HepG2 (cell line): ENCODE data around the gene PPIL3. TPM values are rescaled to one million over a fixed set of nuclear protein-coding genes. Genes with fewer than 3 reads are reported as not detected.

Experiments
- AGO1 ChIP-seq: fragments of 200-400 bp; formaldehyde crosslinking; IDR thresholded peaks from 2 replicates; pipeline ENCODE4 v1.6.1; 2017; ENCODE audit warnings: mild to moderate bottlenecking, low read depth, low read length, moderate library complexity; ENCODE audit not compliant: poor library complexity, severe bottlenecking
- CC2D1A ChIP-seq: sonication (generic); formaldehyde crosslinking; IDR thresholded peaks from 2 replicates; pipeline ENCODE4 v1.8.1; 2023; ENCODE audit warnings: mild to moderate bottlenecking, missing genetic modification reagents
- ELF1 ChIP-seq: sonication (generic); formaldehyde crosslinking; IDR thresholded peaks from 2 replicates; pipeline ENCODE4 v1.4.0; 2020; ENCODE audit warnings: missing genetic modification reagents
- FOXA1 ChIP-seq, 2 experiments: fragments of 450-650 bp in 1 of 2; sonication (generic) in 1 of 2; formaldehyde crosslinking in 1 of 2; IDR thresholded peaks; 2 replicates each; pipeline versions ENCODE4 v1.4.0 to v1.6.1; 2016 to 2020; ENCODE audit warnings: missing genetic modification reagents in 1 of 2
- FOXJ3 ChIP-seq: sonication (generic); formaldehyde crosslinking; IDR thresholded peaks from 2 replicates; pipeline ENCODE4 v1.4.0; 2020; ENCODE audit warnings: missing genetic modification reagents, mild to moderate bottlenecking, borderline replicate concordance
- KAT7 ChIP-seq: IDR thresholded peaks from 2 replicates; pipeline ENCODE4 v1.6.1; 2018; ENCODE audit warnings: borderline replicate concordance, missing compliant biosample characterization
- MEIS2 ChIP-seq: sonication (generic); formaldehyde crosslinking; IDR thresholded peaks from 2 replicates; pipeline ENCODE4 v1.9.0; 2021; ENCODE audit warnings: mild to moderate bottlenecking, missing genetic modification reagents
- MIXL1 ChIP-seq: IDR thresholded peaks from 2 replicates; pipeline ENCODE4 v1.6.1; 2016
- NFIC ChIP-seq: IDR thresholded peaks from 2 replicates; pipeline ENCODE4 v1.6.1; 2012; ENCODE audit warnings: mild to moderate bottlenecking, low read length, inconsistent platforms
- NR0B2 ChIP-seq: sonication (generic); formaldehyde crosslinking; IDR thresholded peaks from 2 replicates; pipeline ENCODE4 v1.4.0; 2020; ENCODE audit warnings: mild to moderate bottlenecking, missing genetic modification reagents
- RXRB ChIP-seq: IDR thresholded peaks from 2 replicates; pipeline ENCODE4 v1.6.1; 2016; ENCODE audit warnings: borderline replicate concordance, missing genetic modification reagents, missing compliant biosample characterization
- SIN3A ChIP-seq: IDR thresholded peaks from 2 replicates; pipeline ENCODE4 v1.6.1; 2011; ENCODE audit warnings: low read depth, mild to moderate bottlenecking, control low read depth, low read length, borderline replicate concordance
- SRSF1 ChIP-seq: fragments of 200-400 bp; formaldehyde crosslinking; optimal IDR thresholded peaks from 2 replicates; pipeline ENCODE3; 2017; ENCODE audit warnings: mild to moderate bottlenecking, low read depth, low read length, moderate library complexity
- TBX2 ChIP-seq: sonication (generic); formaldehyde crosslinking; IDR thresholded peaks from 2 replicates; pipeline ENCODE4 v1.5.0; 2020; ENCODE audit warnings: missing genetic modification reagents, mild to moderate bottlenecking, borderline replicate concordance
- ZMAT5 ChIP-seq: sonication (generic); formaldehyde crosslinking; IDR thresholded peaks from 2 replicates; pipeline ENCODE4 v1.5.0; 2020; ENCODE audit warnings: mild to moderate bottlenecking, low read depth, missing genetic modification reagents, borderline replicate concordance
- ZNF138 ChIP-seq: sonication (generic); formaldehyde crosslinking; IDR thresholded peaks from 2 replicates; pipeline ENCODE4 v1.5.0; 2020; ENCODE audit warnings: mild to moderate bottlenecking, low read depth, missing genetic modification reagents
- ZNF329 ChIP-seq: sonication (generic); formaldehyde crosslinking; IDR thresholded peaks from 2 replicates; pipeline ENCODE4 v1.9.0; 2021; ENCODE audit warnings: low read depth, mild to moderate bottlenecking, missing genetic modification reagents
- ZNF609 ChIP-seq: sonication (generic); formaldehyde crosslinking; IDR thresholded peaks from 2 replicates; pipeline ENCODE4 v1.4.0; 2020; ENCODE audit warnings: mild to moderate bottlenecking, missing genetic modification reagents, borderline replicate concordance
- ZNF790 ChIP-seq: sonication (generic); formaldehyde crosslinking; IDR thresholded peaks from 2 replicates; pipeline ENCODE4 v1.8.0; 2022; ENCODE audit warnings: missing genetic modification reagents, mild to moderate bottlenecking, borderline replicate concordance
- ZXDC ChIP-seq: sonication (generic); formaldehyde crosslinking; IDR thresholded peaks from 2 replicates; pipeline ENCODE4 v1.5.0; 2020; ENCODE audit warnings: mild to moderate bottlenecking, missing genetic modification reagents
- polyA plus RNA-seq, 8 experiments: library from polyadenylated mRNA; depleted of rRNA in 3 of 8; stranded (reverse) in 7 of 8; unstranded in 1 of 8; fragments of >200 nt; fragmentation: Illumina TruSeq in 4 of 8; extraction: Trizol in 4 of 8; gene quantifications; 2 replicates each; pipeline versions ENCODE4 v1.2.1 to v1.2.3, GENCODE V29; 2011 to 2016; ENCODE audit warnings: low read depth in 4 of 8, missing spikeins in 1 of 8, mixed read lengths in 1 of 8; ENCODE audit not compliant: insufficient read depth in 1 of 8
- total RNA-seq, 5 experiments: library from RNA; depleted of rRNA; stranded (reverse); fragments of >200 nt; fragmentation: Illumina TruSeq; extraction: Trizol; gene quantifications; 2 replicates each; pipeline ENCODE4 v1.2.3, GENCODE V29; 2016; ENCODE audit warnings: low read depth in 1 of 5

PPIL3 gene
- total and polyA plus RNA-seq, 2 of the 13 experiments (the other 11 are each of a cell fraction or from before 2014, with no cell fraction given) = 98.7 to 107 TPM

GRCh38 chr2:200864176-200865034, 24.5 kb downstream of the PPIL3 start, which contains the start of gene CLK1 (continued):
- peak; percentile 93; the same call in 1 of the 2 replicates for TF ChIP-seq ZMAT5 (CRISPR knock-in tag)
- TF ChIP-seq ZNF609 (CRISPR knock-in tag) = peak; percentile 60
- TF ChIP-seq ZNF790 (CRISPR knock-in tag) = peak; percentile 92
- TF ChIP-seq FOXA1 (IDR thresholded peaks at IDR 0.05) = no peak
- TF ChIP-seq FOXA1 (CRISPR knock-in tag; IDR thresholded peaks at IDR 0.05) = peak; percentile 33; the same call in 1 of the 2 replicates
- TF ChIP-seq ZNF329 (CRISPR knock-in tag) = peak; percentile 90
- peak; percentile 88 for TF ChIP-seq RXRB (CRISPR knock-in tag)
- peak; percentile 99 for TF ChIP-seq ZNF138 (CRISPR knock-in tag)
- no peak for TF ChIP-seq NFIC
- peak; percentile 93 for TF ChIP-seq FOXJ3 (CRISPR knock-in tag)
- peak; percentile 92 for TF ChIP-seq NR0B2
- TF ChIP-seq TBX2 (CRISPR knock-in tag) = peak; percentile 90
- peak; percentile 78 for TF ChIP-seq AGO1
- peak; percentile 68; the same call in 1 of the 2 replicates for TF ChIP-seq CC2D1A
- TF ChIP-seq ELF1 (CRISPR knock-in tag) = peak; percentile 68
- TF ChIP-seq KAT7 (CRISPR knock-in tag) = peak; percentile 94
- peak; percentile 97 for TF ChIP-seq MEIS2 (CRISPR knock-in tag)
- peak; percentile 96 for TF ChIP-seq ZXDC (CRISPR knock-in tag)
- TF ChIP-seq SRSF1 = peak; percentile 77
- TF ChIP-seq SIN3A = peak; percentile 86; the same call in 1 of the 2 replicates
- TF ChIP-seq MIXL1 = 0 out of 2 replicates have a peak, but pooled peaks have one; percentile 39
